Measurements from ENCODE around the gene PIGK.
"Not testable (repeated sequence)": the region's sequence is repeated elsewhere in the genome, so short reads cannot be mapped to it uniquely, and the experiment has no call there.

PIGK gene

DNA sequence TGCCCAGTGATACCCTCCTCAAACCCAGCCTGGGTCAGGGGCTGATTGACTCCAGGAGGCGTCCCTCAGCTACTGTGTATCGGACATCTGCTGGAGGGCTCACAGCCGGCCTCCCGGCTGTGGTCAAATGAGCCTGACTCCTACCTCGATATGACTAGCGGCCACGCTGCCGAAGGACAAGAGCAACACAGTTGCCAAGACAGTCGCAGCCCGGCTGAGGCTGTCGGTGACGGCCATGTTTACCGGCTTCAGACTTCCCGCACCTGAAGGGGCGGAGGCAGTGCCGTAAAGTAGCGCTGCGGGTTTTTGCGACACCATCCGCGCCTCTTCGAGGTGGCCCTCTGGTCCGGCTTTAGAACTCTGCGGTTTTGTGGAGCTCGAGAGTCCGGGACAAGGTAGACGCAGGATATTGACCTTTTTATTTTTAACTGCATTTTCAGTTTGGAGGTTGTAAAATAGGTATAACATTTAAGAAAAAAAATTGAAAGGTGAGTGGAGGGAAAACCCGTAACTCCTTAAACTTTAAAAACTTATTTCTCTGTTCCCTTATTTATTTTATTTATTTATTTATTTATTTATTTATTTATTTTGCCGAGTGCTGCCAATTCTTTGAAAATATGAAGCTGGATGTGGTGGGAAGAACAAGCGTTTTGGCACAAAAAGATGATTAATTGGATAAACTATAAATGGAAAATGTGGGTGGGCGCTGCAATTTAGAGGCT, at the start of gene PIGK:
TSS of gene PIGK (minus strand) at position 265 of the 722 bp plus-strand sequence. CDS start at position 237, 28 bp downstream.
- intact Hi-C loops (cut with DNase I) = loop anchor here (5.0 to 10.0 kb wide), 2 partner anchors 315 to 463 kb away; partner anchors contain the start of gene ZZZ3
- DNase-seq = peak; percentile 74 to 94 (median 88)

DNA sequence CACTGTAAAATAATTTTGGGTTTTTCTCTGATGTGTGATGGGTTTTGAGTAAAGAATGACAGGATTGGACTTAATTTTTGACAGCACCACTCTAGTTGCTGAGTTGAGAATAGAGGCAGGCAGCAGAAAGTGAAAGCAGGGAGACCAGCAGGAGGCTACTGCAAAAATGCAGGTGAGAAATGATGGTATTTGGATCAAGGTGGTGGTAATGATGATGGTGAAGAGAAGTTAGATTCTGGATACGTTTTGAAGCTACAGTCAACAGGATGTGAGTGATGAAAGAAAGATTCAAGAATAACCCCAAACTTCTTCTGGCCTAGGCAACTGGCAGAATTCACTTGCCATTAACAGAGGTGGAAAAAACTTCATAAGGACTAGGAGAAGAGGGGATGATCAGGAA, 47.8 kb upstream of the PIGK start:
- DNase-seq = no peak
- intact Hi-C loops (cut with DNase I) = no loop called here

- intact Hi-C loops (cut with DNase I) = no loop called here
- no peak for DNase-seq
Measured at GRCh38 chr1:77265180-77265579, 46.0 kb upstream of the PIGK start.

GRCh38 chr1:77263708-77264107, 44.5 kb upstream of the PIGK start:
- no peak for DNase-seq
- intact Hi-C loops (cut with DNase I) = no loop called here

DNA sequence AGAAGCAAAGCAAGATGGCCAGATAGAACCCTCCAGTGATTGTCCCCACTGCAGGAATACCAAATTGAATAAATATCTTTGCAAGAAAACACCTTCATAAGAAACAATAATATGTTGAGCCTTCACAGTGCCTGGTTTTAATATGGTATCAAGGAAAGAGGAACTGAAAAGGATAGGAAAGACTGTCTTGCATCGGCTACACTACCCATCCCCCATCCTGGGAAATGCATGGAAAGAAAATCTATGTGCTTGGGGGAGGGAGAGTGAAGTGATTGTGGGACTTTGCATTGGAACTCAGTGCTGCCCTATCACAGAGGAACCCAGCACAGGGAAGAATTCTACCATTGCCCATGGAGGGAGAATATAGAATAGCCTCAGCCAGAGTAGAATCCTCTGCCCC, 34.0 kb upstream of the PIGK start:
- intact Hi-C loops (cut with DNase I) = no loop called here
- no peak for DNase-seq

DNA sequence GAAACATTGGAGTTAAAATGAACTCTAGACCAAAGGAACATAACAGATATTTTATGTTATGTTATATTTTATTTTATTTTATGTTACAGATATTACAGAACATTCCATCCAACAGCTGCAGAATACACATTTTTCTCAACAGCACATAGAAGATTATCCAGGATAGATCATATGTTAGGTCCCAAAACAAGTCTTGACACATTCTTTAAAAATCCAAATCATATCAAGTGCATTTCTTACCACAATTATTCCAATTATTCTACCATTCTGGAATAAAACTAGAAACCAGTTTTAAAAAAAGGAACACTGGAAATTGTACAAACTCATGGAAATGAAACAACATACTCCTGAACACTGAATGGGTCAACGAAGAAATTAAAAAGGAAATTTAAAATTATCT, 30.9 kb upstream of the PIGK start:
- intact Hi-C loops (cut with DNase I) = no loop called here
- no peak for DNase-seq

DNA sequence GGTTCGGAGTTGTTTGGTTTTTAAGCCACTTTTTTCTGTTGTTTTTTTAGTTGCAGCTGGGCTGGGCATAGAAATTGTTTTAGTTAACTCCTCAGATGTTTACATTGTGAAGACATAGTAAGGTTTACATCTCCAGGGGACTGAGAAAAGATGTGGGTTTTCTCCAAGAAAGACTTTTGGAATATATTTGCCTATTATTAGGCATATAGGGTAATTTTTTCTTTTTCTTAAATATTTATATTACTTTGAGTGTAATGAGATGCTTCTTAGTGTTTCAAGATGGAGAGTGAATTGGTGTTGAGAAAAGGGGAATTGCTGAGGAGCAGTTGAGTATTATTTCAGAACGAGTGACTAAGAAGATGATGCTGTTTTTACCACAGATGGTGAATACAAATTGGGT, 26.6 kb upstream of the PIGK start:
- no peak for DNase-seq

GRCh38 chr1:77239311-77239710, 20.1 kb upstream of the PIGK start:
- DNase-seq = no peak

More for the DNA sequence above, 26.6 kb upstream of the PIGK start:
- intact Hi-C loops (cut with DNase I) = no loop called here

GRCh38 chr1:77238462-77238861, 19.2 kb upstream of the PIGK start:
- DNase-seq = no peak
- intact Hi-C loops (cut with DNase I) = no loop called here

More at GRCh38 chr1:77239311-77239710, 20.1 kb upstream of the PIGK start:
- intact Hi-C loops (cut with DNase I) = no loop called here

DNA sequence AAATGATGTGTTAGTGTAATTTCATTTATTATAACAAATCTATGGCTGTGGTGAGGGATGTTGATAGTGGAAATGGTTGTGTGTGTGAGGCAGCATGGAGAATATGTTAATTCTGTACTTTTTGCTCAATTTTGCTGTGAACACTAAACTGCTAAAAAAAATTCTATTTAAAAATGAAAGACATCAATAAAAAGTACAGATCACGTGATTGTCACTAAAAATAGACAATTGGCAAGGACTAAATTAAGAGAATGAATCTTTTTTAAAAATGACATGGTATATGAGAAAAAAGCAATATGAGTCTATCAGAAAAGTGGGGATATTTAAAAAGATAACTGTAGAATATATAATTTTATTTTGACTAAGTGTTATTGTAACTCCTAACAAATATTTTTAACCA, 15.7 kb upstream of the PIGK start:
- intact Hi-C loops (cut with DNase I) = no loop called here
- DNase-seq = no peak

DNA sequence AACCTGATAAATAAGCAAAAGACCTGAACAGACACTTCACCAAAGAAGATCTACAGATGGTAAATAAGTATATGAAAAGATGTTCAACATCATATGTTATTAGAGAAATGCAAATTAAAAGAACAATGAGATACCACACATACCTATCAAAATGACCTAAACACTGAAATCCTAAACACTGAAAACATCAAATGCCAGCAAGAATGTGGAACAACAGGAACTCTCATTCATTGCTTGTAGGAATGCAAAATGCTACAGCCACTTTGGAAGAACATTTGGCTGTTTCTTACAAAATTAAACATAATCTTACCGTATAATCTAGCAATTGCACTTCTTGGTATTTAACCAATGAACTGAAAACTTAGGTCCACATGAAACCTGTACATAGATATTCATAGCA, 14.9 kb upstream of the PIGK start:
- intact Hi-C loops (cut with DNase I) = no loop called here

DNA sequence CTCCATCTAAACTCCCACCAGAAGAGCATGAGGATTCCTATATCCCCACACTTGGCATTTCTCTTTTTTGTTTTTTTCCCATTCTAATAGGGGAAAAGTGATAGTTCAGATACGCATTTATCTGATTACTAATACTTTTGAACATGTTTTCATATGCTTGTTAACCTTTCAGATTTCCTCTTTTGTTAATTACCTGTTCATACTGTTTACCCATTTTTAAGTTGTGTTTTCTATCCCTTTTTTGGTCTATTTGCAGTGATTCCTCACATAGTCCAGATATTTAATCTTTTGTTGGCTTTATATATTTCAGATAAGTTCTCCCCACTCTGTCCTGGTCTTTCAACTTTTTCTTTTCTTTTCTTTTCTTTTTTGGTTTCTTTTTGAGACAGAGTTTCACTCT, 13.6 kb upstream of the PIGK start:
- no peak for DNase-seq
- intact Hi-C loops (cut with DNase I) = no loop called here

More for the DNA sequence above, 14.9 kb upstream of the PIGK start:
- DNase-seq = no peak

GRCh38 chr1:77230051-77230450, 10.8 kb upstream of the PIGK start:
- intact Hi-C loops (cut with DNase I) = no loop called here
- DNase-seq = no peak

GRCh38 chr1:77228836-77229235, 9.6 kb upstream of the PIGK start:
- DNase-seq = no peak
- intact Hi-C loops (cut with DNase I) = no loop called here

DNA sequence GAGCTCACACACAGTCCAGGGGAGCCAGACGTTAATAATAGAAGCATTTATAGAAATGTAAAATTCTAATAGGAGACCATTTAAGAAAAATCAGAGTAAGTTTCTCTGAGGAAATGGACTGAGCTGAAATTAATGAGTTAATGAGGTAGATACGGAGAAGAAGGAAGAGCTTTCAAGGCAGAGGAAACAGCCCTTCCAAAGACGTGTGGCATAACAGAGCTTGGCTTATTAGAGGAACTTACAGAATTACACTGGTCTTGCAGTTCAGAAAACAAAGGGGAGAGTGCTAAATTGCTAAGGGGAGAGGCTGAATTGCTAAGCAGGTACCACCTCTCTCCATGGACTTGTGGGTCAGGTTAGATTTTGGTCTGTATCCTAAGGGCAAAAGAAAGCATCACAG, 8.2 kb upstream of the PIGK start:
- intact Hi-C loops (cut with DNase I) = no loop called here
- DNase-seq = no peak

- no peak for DNase-seq
- intact Hi-C loops (cut with DNase I) = no loop called here
Measured at GRCh38 chr1:77222496-77222895, 3.3 kb upstream of the PIGK start.

- intact Hi-C loops (cut with DNase I) = no loop called here
Measured at GRCh38 chr1:77220687-77221463, 1.6 kb upstream of the PIGK start.

GRCh38 chr1:77218477-77219165, 609 bp downstream of the PIGK start:
- intact Hi-C loops (cut with DNase I) = loop anchor here (5.0 to 10.0 kb wide), 2 partner anchors 316 to 464 kb away; partner anchors contain the start of gene ZZZ3
- peak in 1 of 42 donors; percentile 11 for DNase-seq

More at GRCh38 chr1:77220687-77221463, 1.6 kb upstream of the PIGK start:
- no peak for DNase-seq

DNA sequence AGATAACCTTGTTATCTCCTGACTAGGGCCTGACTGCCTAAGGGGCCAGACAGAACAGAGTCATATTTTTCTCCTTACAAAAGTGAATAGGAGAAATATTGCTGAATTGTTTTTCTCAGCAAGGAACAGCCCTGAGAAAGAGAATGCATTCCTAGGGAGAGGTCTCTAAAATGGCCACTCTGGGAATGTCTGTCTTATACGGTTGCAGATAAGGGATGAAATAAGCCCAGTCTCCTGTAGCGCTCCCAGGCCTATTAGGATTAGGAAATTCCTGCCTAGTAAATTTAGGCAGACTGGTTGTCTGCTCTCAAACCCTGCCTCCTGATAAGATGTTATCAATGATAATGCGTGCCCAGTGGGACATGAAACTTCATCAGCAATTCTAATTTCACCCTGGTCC, 15.2 kb downstream of the PIGK start:
- DNase-seq; intact Hi-C loops (cut with DNase I): not testable (repeated sequence)

GRCh38 chr1:77202751-77203150, 16.5 kb downstream of the PIGK start:
- intact Hi-C loops (cut with DNase I) = no loop called here
- DNase-seq = no peak

All from head of caudate nucleus (tissue), 42 donors.